Measurements from ENCODE around the gene NAALADL2.

NAALADL2 gene

DNA sequence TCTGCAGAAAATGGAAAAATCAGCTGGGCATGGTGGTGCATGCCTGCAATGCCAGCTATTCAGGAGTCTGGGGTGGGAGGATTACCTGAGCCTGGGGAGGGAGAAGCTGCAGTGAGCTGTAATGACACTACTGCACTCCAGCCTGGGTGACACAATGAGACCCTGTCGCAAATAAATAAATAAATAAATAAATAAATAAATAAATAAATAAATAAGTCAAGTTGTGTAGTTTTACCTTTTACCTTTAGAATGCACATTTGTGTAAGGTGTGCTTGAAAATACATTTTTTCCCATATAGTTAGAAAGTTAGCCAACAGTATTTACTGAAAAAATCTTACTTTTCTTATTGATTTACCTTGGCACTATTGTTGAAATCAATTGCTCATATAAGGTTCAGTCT is 515.6 kb downstream of the NAALADL2 start:
- no peak overlapping the region for H3K27ac ChIP-seq
- TF ChIP-seq, protein P1, sequence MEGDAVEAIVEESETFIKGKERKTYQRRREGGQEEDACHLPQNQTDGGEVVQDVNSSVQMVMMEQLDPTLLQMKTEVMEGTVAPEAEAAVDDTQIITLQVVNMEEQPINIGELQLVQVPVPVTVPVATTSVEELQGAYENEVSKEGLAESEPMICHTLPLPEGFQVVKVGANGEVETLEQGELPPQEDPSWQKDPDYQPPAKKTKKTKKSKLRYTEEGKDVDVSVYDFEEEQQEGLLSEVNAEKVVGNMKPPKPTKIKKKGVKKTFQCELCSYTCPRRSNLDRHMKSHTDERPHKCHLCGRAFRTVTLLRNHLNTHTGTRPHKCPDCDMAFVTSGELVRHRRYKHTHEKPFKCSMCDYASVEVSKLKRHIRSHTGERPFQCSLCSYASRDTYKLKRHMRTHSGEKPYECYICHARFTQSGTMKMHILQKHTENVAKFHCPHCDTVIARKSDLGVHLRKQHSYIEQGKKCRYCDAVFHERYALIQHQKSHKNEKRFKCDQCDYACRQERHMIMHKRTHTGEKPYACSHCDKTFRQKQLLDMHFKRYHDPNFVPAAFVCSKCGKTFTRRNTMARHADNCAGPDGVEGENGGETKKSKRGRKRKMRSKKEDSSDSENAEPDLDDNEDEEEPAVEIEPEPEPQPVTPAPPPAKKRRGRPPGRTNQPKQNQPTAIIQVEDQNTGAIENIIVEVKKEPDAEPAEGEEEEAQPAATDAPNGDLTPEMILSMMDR (conservative IDR thresholded peaks at IDR 0.05), result no peak
- no peak for TF ChIP-seq ZFX (IDR thresholded peaks at IDR 0.05)

DNA sequence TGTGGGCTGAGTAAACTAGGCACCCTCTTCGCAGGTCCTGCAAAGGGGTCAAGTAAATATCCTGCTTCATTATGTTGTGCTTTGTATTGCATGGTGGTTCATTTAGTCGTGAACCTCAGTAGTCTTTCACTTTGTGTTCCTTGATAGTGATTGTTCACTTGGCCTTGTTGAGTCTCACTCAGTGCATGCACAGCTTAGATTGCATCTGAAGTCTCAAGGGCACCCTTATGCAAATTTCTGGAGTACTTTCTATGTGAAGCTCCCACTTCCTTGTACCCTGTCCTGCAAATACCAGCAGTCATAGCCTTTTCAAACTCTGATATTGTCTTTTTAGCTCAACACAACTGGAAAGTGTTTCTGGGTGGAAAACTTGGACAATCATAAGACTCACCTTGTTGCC is 519.2 kb downstream of the NAALADL2 start:
- TF ChIP-seq, protein P1 (conservative IDR thresholded peaks at IDR 0.05), result no peak
- TF ChIP-seq ZFX (IDR thresholded peaks at IDR 0.05), result no peak
- 0 out of 2 replicates have a peak overlapping the region, but pooled peaks have one; percentile 6 for H3K27ac ChIP-seq

DNA sequence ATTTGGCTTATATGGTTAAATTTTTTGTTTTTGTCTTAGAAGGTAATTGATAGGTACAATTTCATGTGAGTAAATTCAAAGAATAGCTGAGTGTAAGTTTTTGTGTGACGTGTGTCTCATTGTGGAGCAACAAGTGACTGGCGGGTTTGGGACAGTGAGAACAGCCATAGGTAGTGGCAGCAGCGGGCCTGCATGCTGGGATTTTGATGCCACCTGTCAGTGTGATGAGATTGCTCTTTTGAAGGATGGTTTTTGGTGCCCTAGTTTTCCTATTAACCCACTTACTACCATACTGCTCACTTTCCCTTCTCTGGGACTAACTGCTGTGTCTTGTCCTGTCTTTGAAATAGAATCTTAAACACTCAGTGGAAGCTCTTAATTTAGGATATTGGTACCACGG is 522.6 kb downstream of the NAALADL2 start:
- no peak overlapping the region for H3K27ac ChIP-seq
- TF ChIP-seq, protein P1 (conservative IDR thresholded peaks at IDR 0.05), result no peak
- no peak for TF ChIP-seq ZFX (IDR thresholded peaks at IDR 0.05)

DNA sequence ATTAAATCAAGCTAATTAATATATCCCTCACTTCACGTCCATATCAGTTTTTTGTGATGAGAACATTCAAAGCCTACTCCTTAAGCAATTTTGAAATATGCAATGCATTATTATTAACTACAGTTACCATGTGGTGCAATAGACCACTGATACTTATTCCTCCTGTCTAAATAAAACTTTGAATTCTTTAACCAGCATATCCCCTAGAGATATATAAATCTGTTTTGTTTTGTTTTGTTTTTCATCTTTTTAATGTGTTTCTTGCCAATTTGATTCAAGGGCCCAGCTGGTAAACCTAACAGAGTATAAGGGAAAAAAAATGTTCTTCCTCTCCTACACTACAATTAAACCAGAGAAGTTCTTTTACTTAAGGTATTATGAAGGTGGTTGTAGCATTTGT is 524.2 kb downstream of the NAALADL2 start:
- TF ChIP-seq ZFX (IDR thresholded peaks at IDR 0.05), result no peak
- TF ChIP-seq, protein P1 (conservative IDR thresholded peaks at IDR 0.05), result no peak
- no peak overlapping the region for H3K27ac ChIP-seq

DNA sequence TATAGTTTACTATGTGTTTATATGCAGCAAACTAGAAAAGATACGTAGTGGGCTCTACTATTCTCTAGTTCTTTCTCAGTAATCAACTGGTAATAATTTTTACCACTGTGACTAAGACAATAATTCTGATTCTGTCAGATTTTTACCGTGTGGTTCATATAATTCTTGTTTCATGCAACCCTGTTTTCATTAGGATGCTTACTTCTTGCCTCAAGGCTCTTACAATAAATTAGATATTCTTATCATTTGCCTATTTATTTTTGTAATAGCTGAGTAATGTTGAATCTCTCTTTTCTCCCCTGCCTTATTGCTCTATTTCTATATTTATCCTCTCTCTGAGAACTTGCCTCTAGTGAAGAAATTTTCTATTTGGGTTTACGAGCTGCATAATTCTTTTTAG is 524.7 kb downstream of the NAALADL2 start:
- TF ChIP-seq ZFX (IDR thresholded peaks at IDR 0.05), result no peak
- TF ChIP-seq, protein P1 (conservative IDR thresholded peaks at IDR 0.05), result no peak
- no peak overlapping the region for H3K27ac ChIP-seq

DNA sequence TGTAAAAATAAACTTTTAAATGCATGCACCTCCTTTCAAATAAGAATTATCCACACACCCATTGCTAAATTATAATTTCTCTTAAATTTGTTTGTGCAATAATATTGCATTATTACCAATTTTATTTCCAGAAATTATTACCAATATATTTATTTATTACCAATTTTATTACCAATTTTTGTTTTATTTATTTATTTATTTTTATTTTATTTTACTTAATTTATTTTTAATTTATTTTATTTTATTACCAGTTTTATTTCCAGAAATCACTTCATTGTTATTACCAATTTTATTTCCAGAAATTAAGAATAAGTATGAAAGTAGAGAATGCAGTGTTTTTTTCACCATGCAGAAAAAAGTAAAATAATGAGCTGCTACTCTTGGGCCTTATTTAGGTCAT is 525.4 kb downstream of the NAALADL2 start:
- TF ChIP-seq, protein P1 (conservative IDR thresholded peaks at IDR 0.05), result no peak
- TF ChIP-seq ZFX (IDR thresholded peaks at IDR 0.05), result no peak
- no peak overlapping the region for H3K27ac ChIP-seq

DNA sequence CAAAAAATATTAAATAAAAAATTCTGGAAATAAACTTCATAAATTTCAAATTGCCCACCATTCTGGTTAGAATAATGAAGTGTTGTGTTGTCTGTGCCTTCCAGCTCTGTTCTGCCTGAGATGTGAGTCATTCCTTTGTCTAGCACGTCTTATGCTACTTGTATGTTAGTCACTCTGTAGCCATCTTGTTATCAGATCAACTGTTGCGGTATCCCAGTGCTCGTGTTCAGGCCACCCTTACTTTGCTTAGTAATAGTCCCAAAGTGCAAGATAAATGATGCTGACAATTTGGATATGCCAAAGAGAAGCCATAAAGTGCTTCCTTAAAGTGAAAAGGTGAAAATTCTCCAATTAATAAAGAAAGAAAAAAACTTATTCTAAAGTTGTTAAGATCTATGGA is 527.5 kb downstream of the NAALADL2 start:
- no peak for TF ChIP-seq ZFX (IDR thresholded peaks at IDR 0.05)
- TF ChIP-seq, protein P1 (conservative IDR thresholded peaks at IDR 0.05), result no peak
- no peak overlapping the region for H3K27ac ChIP-seq
